Stimulated activated naive B cell treated with anti-CD40 and anti-IgM and Interleukin-4, amounts not matched to agents 10 μg/mL and 1 μg/mL and 100 μg/mL, for 72 hours (primary cell): ENCODE results near the gene FOXQ1.

Source experiments
- ATAC-seq, 2 donors: fragments of 150-1000 bp; cut with Tn5 transposase; replicated peaks; 2 replicates each; pipeline ENCODE4 v1.10.0; 2021; ENCODE audit warnings: moderate library complexity in 1 of 2
- DNase-seq: peaks from one replicate; pipeline ENCODE4 v3.0.0; 2021
- H3K27ac Mint-ChIP-seq: one replicate; pipeline ENCODE4 v1.8.0; 2022; ENCODE audit warnings: mild to moderate bottlenecking, mixed read lengths
- H3K27me3 Mint-ChIP-seq, 2 donors: one replicate each; pipeline ENCODE4 v1.8.0; 2022; ENCODE audit warnings: mixed read lengths in 2 of 2
- H3K36me3 Mint-ChIP-seq, 2 donors: one replicate each; pipeline ENCODE4 v1.8.0; 2022; ENCODE audit warnings: mixed read lengths in 2 of 2, mild to moderate bottlenecking in 1 of 2
- H3K4me1 Mint-ChIP-seq, 2 donors: one replicate each; pipeline ENCODE4 v1.8.0; 2022; ENCODE audit warnings: mixed read lengths in 2 of 2, mild to moderate bottlenecking in 1 of 2
- H3K4me3 Mint-ChIP-seq, 2 donors: one replicate each; pipeline ENCODE4 v1.8.0; 2022; ENCODE audit warnings: mild to moderate bottlenecking in 2 of 2, mixed read lengths in 2 of 2, moderate library complexity in 1 of 2
- H3K9me3 Mint-ChIP-seq, 2 donors: one replicate each; pipeline ENCODE4 v1.8.0; 2022; ENCODE audit warnings: mixed read lengths in 2 of 2, mild to moderate bottlenecking in 1 of 2

Gene FOXQ1

GRCh38 chr6:1321738-1322137 is 9.8 kb downstream of the FOXQ1 start:
- Mint-ChIP-seq H3K9me3 (peaks cover 0 to 2% of the 10 kb centered on the region in 2 donors), H3K27ac (no peak overlapping the region), H3K27me3 (peaks cover 50 to 57% of the 10 kb centered on the region in 2 donors), H3K36me3 (peaks cover 0 to 4% of the 10 kb centered on the region in 2 donors), H3K4me1 (peaks cover 0 to 4% of the 10 kb centered on the region in 2 donors), H3K4me3 (no peak overlapping the region)
- ATAC-seq (no peak), DNase-seq (no peak)

DNA sequence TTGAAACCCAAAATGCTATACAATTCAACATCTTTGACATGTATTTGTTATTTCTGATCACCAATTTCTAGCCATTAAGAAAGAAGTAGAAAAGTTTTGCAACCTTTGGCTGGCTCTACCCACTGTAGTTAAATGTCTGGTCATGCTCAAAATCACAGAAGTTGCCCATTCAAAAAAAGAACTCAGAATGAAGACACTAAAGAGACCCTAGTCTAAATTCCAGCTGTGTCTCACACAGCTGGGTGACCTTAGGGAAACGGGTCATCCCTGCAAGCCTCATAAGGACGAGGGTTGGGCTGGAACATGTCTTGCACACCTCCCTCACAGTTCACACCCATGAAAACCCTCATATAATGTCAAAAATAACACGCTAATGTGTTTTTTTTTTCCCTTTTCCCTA is 10.3 kb downstream of the FOXQ1 start:
- H3K9me3 Mint-ChIP-seq, result peaks cover 0 to 2% of the 10 kb centered on the region in 2 donors
- H3K36me3 Mint-ChIP-seq, result peaks cover 0 to 4% of the 10 kb centered on the region in 2 donors
- DNase-seq, result no peak
- H3K4me1 Mint-ChIP-seq, result peaks cover 0 to 7% of the 10 kb centered on the region in 2 donors
- no peak for ATAC-seq
- peaks cover 54 to 61% of the 10 kb centered on the region in 2 donors for H3K27me3 Mint-ChIP-seq
- no peak overlapping the region for H3K4me3 Mint-ChIP-seq
- no peak overlapping the region for H3K27ac Mint-ChIP-seq

DNA sequence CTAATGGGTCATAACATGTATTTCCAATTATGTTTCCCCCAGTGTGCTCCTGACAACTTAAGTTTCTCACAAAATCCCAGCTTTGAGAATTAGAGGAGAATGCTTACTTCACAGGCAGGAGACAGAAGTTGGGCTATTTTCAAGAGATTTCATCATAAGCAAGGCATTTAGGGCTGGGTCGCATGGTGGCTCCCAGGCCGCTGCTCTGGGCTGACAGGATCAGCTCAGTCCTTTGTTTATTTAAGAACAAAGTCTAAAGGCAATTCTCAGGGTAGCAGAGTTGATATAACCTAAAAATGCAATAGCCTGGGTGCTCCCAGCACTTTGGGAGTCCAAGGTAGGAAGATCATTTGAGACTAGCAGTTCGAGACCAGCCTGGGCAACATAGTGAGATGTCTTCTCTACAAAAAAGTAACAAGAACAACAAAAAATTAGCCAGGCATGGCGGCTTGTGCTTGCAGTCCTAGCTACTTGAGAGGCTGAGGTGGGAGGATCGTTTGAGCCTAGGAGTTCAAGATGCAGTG is 10.9 kb downstream of the FOXQ1 start:
- DNase-seq (no peak), ATAC-seq (no peak)
- Mint-ChIP-seq H3K27ac (no peak overlapping the region), H3K36me3 (peaks cover 0 to 3% of the 10 kb centered on the region in 2 donors), H3K27me3 (peaks cover 59 to 62% of the 10 kb centered on the region in 2 donors), H3K9me3 (peaks cover 0 to 2% of the 10 kb centered on the region in 2 donors), H3K4me3 (no peak overlapping the region), H3K4me1 (peaks cover 0 to 7% of the 10 kb centered on the region in 2 donors)

- DNase-seq, result no peak
- H3K4me1 Mint-ChIP-seq, result peaks cover 0 to 7% of the 10 kb centered on the region in 2 donors
- ATAC-seq, result no peak
- H3K4me3 Mint-ChIP-seq, result no peak overlapping the region
- H3K36me3 Mint-ChIP-seq, result no peaks in the 10 kb centered on the region
- peaks cover 9 to 10% of the 10 kb centered on the region in 2 donors for H3K9me3 Mint-ChIP-seq
- peaks cover 64 to 77% of the 10 kb centered on the region in 2 donors for H3K27me3 Mint-ChIP-seq
- H3K27ac Mint-ChIP-seq, result no peak overlapping the region
These were observed 13.0 kb downstream of the FOXQ1 start for GRCh38 chr6:1324936-1325335.

- no peak for ATAC-seq
- H3K27ac Mint-ChIP-seq, result no peak overlapping the region
- H3K36me3 Mint-ChIP-seq, result no peaks in the 10 kb centered on the region
- peaks cover 0 to 7% of the 10 kb centered on the region in 2 donors for H3K4me1 Mint-ChIP-seq
- peaks cover 15% of the 10 kb centered on the region in 2 donors for H3K9me3 Mint-ChIP-seq
- no peak for DNase-seq
- H3K27me3 Mint-ChIP-seq, result peaks cover 68 to 83% of the 10 kb centered on the region in 2 donors
- H3K4me3 Mint-ChIP-seq, result no peak overlapping the region
These were observed 13.8 kb downstream of the FOXQ1 start for GRCh38 chr6:1325461-1326309.

GRCh38 chr6:1326535-1327121 is 14.7 kb downstream of the FOXQ1 start:
- peak overlapping the region; percentile 43 for H3K27ac Mint-ChIP-seq
- H3K9me3 Mint-ChIP-seq, result peaks cover 18% of the 10 kb centered on the region in 2 donors
- no peaks in the 10 kb centered on the region for H3K36me3 Mint-ChIP-seq
- peaks cover 68 to 89% of the 10 kb centered on the region in 2 donors for H3K27me3 Mint-ChIP-seq
- no peak for ATAC-seq
- peaks cover 0 to 7% of the 10 kb centered on the region in 2 donors for H3K4me1 Mint-ChIP-seq
- DNase-seq, result no peak
- H3K4me3 Mint-ChIP-seq, result no peak overlapping the region

- H3K27ac Mint-ChIP-seq, result no peak overlapping the region
- peaks cover 0 to 7% of the 10 kb centered on the region in 2 donors for H3K4me1 Mint-ChIP-seq
- DNase-seq (no peak), ATAC-seq (no peak)
- H3K36me3 Mint-ChIP-seq, result no peaks in the 10 kb centered on the region
- H3K4me3 Mint-ChIP-seq, result no peak overlapping the region
- peaks cover 61 to 87% of the 10 kb centered on the region in 2 donors for H3K27me3 Mint-ChIP-seq
- H3K9me3 Mint-ChIP-seq, result peaks cover 18% of the 10 kb centered on the region in 2 donors
These were observed 15.7 kb downstream of the FOXQ1 start for GRCh38 chr6:1327630-1328029.

- no peaks in the 10 kb centered on the region for H3K36me3 Mint-ChIP-seq
- H3K4me3 Mint-ChIP-seq, result no peak overlapping the region
- H3K4me1 Mint-ChIP-seq, result peaks cover 0 to 7% of the 10 kb centered on the region in 2 donors
- DNase-seq, result no peak
- H3K27me3 Mint-ChIP-seq, result peaks cover 65 to 85% of the 10 kb centered on the region in 2 donors
- ATAC-seq, result no peak
- peaks cover 18% of the 10 kb centered on the region in 2 donors for H3K9me3 Mint-ChIP-seq
- H3K27ac Mint-ChIP-seq, result no peak overlapping the region
These were observed 16.4 kb downstream of the FOXQ1 start for GRCh38 chr6:1328129-1328800.

DNA sequence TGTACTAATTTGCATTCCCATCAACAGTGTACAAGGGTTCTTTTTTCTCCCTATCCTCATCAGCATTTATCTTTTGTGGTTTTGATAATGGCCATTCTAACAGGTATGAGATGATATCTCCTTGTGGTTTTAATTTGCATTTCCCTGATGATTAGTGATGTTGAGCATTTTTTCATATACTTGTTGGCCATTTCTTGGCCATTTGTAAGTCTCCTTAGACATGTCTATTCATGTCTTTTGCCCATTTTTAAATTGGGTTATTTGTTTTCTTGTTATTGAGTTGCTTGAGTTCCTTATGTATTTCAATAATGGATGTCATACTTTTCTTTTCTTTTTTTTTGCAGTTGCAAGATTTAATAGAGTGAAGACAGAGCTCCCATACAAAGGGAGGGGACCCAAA is 17.8 kb downstream of the FOXQ1 start:
- peaks cover 54 to 85% of the 10 kb centered on the region in 2 donors for H3K27me3 Mint-ChIP-seq
- DNase-seq, result no peak
- no peaks in the 10 kb centered on the region for H3K36me3 Mint-ChIP-seq
- ATAC-seq, result no peak
- peaks cover 18% of the 10 kb centered on the region in 2 donors for H3K9me3 Mint-ChIP-seq
- peaks cover 0 to 7% of the 10 kb centered on the region in 2 donors for H3K4me1 Mint-ChIP-seq
- H3K4me3 Mint-ChIP-seq, result no peak overlapping the region
- H3K27ac Mint-ChIP-seq, result no peak overlapping the region

DNA sequence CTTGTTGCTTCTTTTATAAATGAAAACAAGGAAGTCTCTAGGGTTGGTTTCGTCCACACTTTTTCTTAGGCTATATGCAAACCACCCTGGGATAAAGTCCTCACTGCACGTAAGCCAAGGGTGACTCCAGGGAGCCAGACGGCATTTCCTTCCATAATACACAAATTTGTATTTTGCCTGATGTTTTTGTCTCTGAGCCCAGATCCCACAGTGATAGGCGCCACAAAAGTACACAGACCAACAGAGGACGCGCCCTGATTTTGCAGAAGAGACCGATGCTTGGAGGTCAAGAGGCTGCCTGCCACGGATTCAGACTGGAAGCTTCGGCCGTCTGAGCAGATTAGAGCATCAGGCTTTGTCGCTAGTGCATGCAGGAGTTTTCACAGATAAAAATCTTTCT is 22.8 kb downstream of the FOXQ1 start:
- Mint-ChIP-seq H3K4me1 (no peaks in the 10 kb centered on the region), H3K27me3 (peaks cover 35 to 70% of the 10 kb centered on the region in 2 donors), H3K9me3 (peaks cover 11 to 12% of the 10 kb centered on the region in 2 donors), H3K36me3 (no peaks in the 10 kb centered on the region), H3K4me3 (no peak overlapping the region), H3K27ac (no peak overlapping the region)
- DNase-seq (no peak), ATAC-seq (no peak)

GRCh38 chr6:1335367-1336037 is 23.6 kb downstream of the FOXQ1 start:
- H3K9me3 Mint-ChIP-seq, result peaks cover 3% of the 10 kb centered on the region in 2 donors
- H3K27me3 Mint-ChIP-seq, result peaks cover 36 to 67% of the 10 kb centered on the region in 2 donors
- no peaks in the 10 kb centered on the region for H3K36me3 Mint-ChIP-seq
- no peak overlapping the region for H3K27ac Mint-ChIP-seq
- H3K4me3 Mint-ChIP-seq, result no peak overlapping the region
- no peaks in the 10 kb centered on the region for H3K4me1 Mint-ChIP-seq
- ATAC-seq, result no peak
- no peak for DNase-seq

- Mint-ChIP-seq H3K27me3 (peaks cover 40 to 66% of the 10 kb centered on the region in 2 donors), H3K4me3 (no peak overlapping the region), H3K9me3 (peaks cover 0 to under 1% of the 10 kb centered on the region in 2 donors), H3K27ac (no peak overlapping the region), H3K36me3 (no peaks in the 10 kb centered on the region), H3K4me1 (no peaks in the 10 kb centered on the region)
- DNase-seq, result no peak
- ATAC-seq, result peak in 1 of 2 donors; percentile 52
These were observed 24.4 kb downstream of the FOXQ1 start for GRCh38 chr6:1336246-1336843.

- H3K36me3 Mint-ChIP-seq, result no peaks in the 10 kb centered on the region
- no peaks in the 10 kb centered on the region for H3K4me1 Mint-ChIP-seq
- no peak for ATAC-seq
- no peaks in the 10 kb centered on the region for H3K9me3 Mint-ChIP-seq
- no peak for DNase-seq
- H3K27ac Mint-ChIP-seq, result no peak overlapping the region
- H3K4me3 Mint-ChIP-seq, result no peak overlapping the region
- peaks cover 45 to 66% of the 10 kb centered on the region in 2 donors for H3K27me3 Mint-ChIP-seq
These were observed 25.9 kb downstream of the FOXQ1 start for GRCh38 chr6:1337791-1338190.
